HCT116 (cell line): ENCODE measurements around the gene DLG2. TPM values are rescaled to one million over a fixed set of nuclear protein-coding genes. Genes with fewer than 3 reads are reported as not detected.

Experiments used
- ATAC-seq: fragments of 200-7000 bp; cut with Tn5 transposase; 2 replicates; pipeline ENCODE4 v1.9.1; 2020; ENCODE audit warnings: mild to moderate bottlenecking, moderate library complexity
- BruUV-seq: library from RNA; stranded (reverse); fragments of 400-500 nt; replicated peaks from 2 replicates; lab custom pipeline; 2021; lab: Mats Ljungman, UMichigan
- CTCF ChIA-PET: fragments of 300-600 bp; sonication (Branson Sonifier 250); formaldehyde crosslinking; loops from one replicate; lab custom pipeline; 2021; ENCODE audit warnings: antibody characterized with exemption; lab: Charles Lee
- POLR2A ChIA-PET: fragments of 300-600, 350-600 bp; sonication (Branson Sonifier 250); formaldehyde crosslinking; loops from one replicate; lab custom pipeline; 2021; ENCODE audit warnings: antibody characterized with exemption; lab: Charles Lee
- RAD21 ChIA-PET, 2 experiments: fragments of 300-600 bp; sonication (Branson Sonifier 250); formaldehyde crosslinking; loops; one replicate each; lab custom pipeline; 2023; ENCODE audit warnings: low total read pairs in 2 of 2; ENCODE audit not compliant: uncharacterized antibody in 2 of 2, unreplicated experiment in 2 of 2, low non-redundant PET in 1 of 2; lab: Charles Lee
- DNase-seq: peaks from one replicate; pipeline ENCODE4 v3.0.0-alpha.2; 2010; ENCODE audit warnings: low read depth, low spot score
- H2AFZ ChIP-seq: fragments of 200-600 bp; shearing (Covaris generic), sonication (generic); 2 replicates; pipeline ENCODE4 v1.6.1; 2017; ENCODE audit warnings: low read depth, mixed run types, mixed read lengths, antibody characterized with exemption, low read length; ENCODE audit not compliant: poor library complexity, severe bottlenecking
- H3K27ac ChIP-seq: 2 replicates; pipeline ENCODE4 v1.5.1; 2012; ENCODE audit warnings: low read depth, low read length
- H3K27me3 ChIP-seq: fragments of 200-600 bp; sonication (generic); 2 replicates; pipeline ENCODE4 v1.6.1; 2016; ENCODE audit warnings: mixed run types, low read length, mixed read lengths; ENCODE audit not compliant: insufficient read depth
- H3K36me3 ChIP-seq, 2 experiments: fragments of 200-500 bp in 1 of 2; fragments of 200-600 bp in 1 of 2; sonication (Bioruptor generic) in 1 of 2; sonication (generic) in 1 of 2; 2 replicates each; pipeline versions ENCODE4 v1.5.1 to v1.6.1; 2014 to 2016; ENCODE audit warnings: low read length in 2 of 2, inconsistent platforms in 1 of 2, mixed read lengths in 1 of 2, mixed run types in 1 of 2; ENCODE audit not compliant: insufficient read depth in 2 of 2, control insufficient read depth in 1 of 2
- H3K4me1 ChIP-seq, 2 experiments: fragments of 200-600 bp in 1 of 2; sonication (generic) in 1 of 2; 2 replicates each; pipeline versions ENCODE4 v1.5.1 to v1.6.1; 2012 to 2017; ENCODE audit warnings: low read length in 2 of 2, inconsistent platforms in 1 of 2, mild to moderate bottlenecking in 1 of 2, mixed read lengths in 1 of 2, mixed run types in 1 of 2, moderate library complexity in 1 of 2; ENCODE audit not compliant: insufficient read depth in 2 of 2, control insufficient read depth in 1 of 2
- H3K4me2 ChIP-seq: fragments of 200-600 bp; sonication (generic); 2 replicates; pipeline ENCODE4 v1.6.1; 2017; ENCODE audit warnings: mixed run types, low read length, mixed read lengths
- H3K4me3 ChIP-seq, 2 experiments: fragments of 200-600 bp in 1 of 2; sonication (generic) in 1 of 2; replicated peaks in 1 of 2; 2 replicates each; pipeline ENCODE4 v1.5.1; 2011 to 2016; ENCODE audit warnings: low read length in 2 of 2, control low read depth in 1 of 2, low read depth in 1 of 2, mild to moderate bottlenecking in 1 of 2, mixed read lengths in 1 of 2, mixed run types in 1 of 2
- H3K79me2 ChIP-seq: fragments of 200-600 bp; sonication (generic); 2 replicates; pipeline ENCODE4 v1.6.1; 2017; ENCODE audit warnings: mild to moderate bottlenecking, mixed run types, low read length, moderate library complexity, mixed read lengths; ENCODE audit not compliant: insufficient read depth
- H3K9ac ChIP-seq: fragments of 200-600 bp; sonication (generic); 2 replicates; pipeline ENCODE4 v1.6.1; 2016; ENCODE audit warnings: low read length, mixed read lengths
- H3K9me2 ChIP-seq: fragments of 200-600 bp; sonication (generic), shearing (Covaris generic); 2 replicates; pipeline ENCODE4 v1.6.1; 2017; ENCODE audit warnings: mixed run types, mild to moderate bottlenecking, moderate library complexity; ENCODE audit not compliant: insufficient read depth
- H3K9me3 ChIP-seq, 2 experiments: fragments of 200-500 bp in 1 of 2; fragments of 200-600 bp in 1 of 2; sonication (Bioruptor generic) in 1 of 2; sonication (generic) in 1 of 2; 2 replicates each; pipeline ENCODE4 v1.6.1; 2014 to 2017; ENCODE audit warnings: low read length in 2 of 2, mixed read lengths in 2 of 2, inconsistent platforms in 1 of 2, low read depth in 1 of 2, mild to moderate bottlenecking in 1 of 2, mixed run types in 1 of 2, moderate library complexity in 1 of 2; ENCODE audit not compliant: control insufficient read depth in 1 of 2, insufficient read depth in 1 of 2
- H4K20me1 ChIP-seq: fragments of 200-600 bp; sonication (generic), shearing (Covaris generic); 2 replicates; pipeline ENCODE4 v1.6.1; 2017; ENCODE audit warnings: mixed run types, mild to moderate bottlenecking, moderate library complexity; ENCODE audit not compliant: insufficient read depth
- ATF3 ChIP-seq: IDR thresholded peaks from 2 replicates; pipeline ENCODE4 v1.6.1; 2012
- CBX3 ChIP-seq: IDR thresholded peaks from 2 replicates; pipeline ENCODE4 v1.6.1; 2012; ENCODE audit warnings: low read depth
- CEBPB ChIP-seq: IDR thresholded peaks from 2 replicates; pipeline ENCODE4 v1.6.1; 2012; ENCODE audit warnings: low read depth
- ELF1 ChIP-seq: IDR thresholded peaks from 2 replicates; pipeline ENCODE4 v1.6.1; 2012; ENCODE audit warnings: low read depth, borderline replicate concordance
- EZH2 ChIP-seq: fragments of 200-600 bp; sonication (generic); IDR thresholded peaks from 2 replicates; pipeline ENCODE4 v1.6.1; 2017; ENCODE audit warnings: antibody characterized with exemption, mixed run types
- EZH2phosphoT487 ChIP-seq: fragments of 200-600 bp; IDR thresholded peaks from 2 replicates; pipeline ENCODE4 v1.6.1; 2018; ENCODE audit warnings: antibody characterized with exemption, borderline replicate concordance
- FOSL1 ChIP-seq: IDR thresholded peaks from 2 replicates; pipeline ENCODE4 v1.6.1; 2012; ENCODE audit warnings: low read depth
- JUND ChIP-seq: IDR thresholded peaks from 2 replicates; pipeline ENCODE4 v1.6.1; 2012
- MAX ChIP-seq: IDR thresholded peaks from 2 replicates; pipeline ENCODE4 v1.6.1; 2012
- POLR2A ChIP-seq: IDR thresholded peaks from 2 replicates; pipeline ENCODE4 v1.7.0; 2011; ENCODE audit warnings: borderline replicate concordance; ENCODE audit not compliant: insufficient read depth, insufficient read length; ENCODE audit errors: extremely low read depth
- POLR2AphosphoS5 ChIP-seq: IDR thresholded peaks from 2 replicates; pipeline ENCODE4 v1.6.1; 2011; ENCODE audit warnings: mild to moderate bottlenecking, low read depth, low read length, moderate library complexity
- RAD21 ChIP-seq: IDR thresholded peaks from 2 replicates; pipeline ENCODE4 v1.6.1; 2012; ENCODE audit warnings: low read depth, mild to moderate bottlenecking
- SIN3A ChIP-seq: IDR thresholded peaks from 2 replicates; pipeline ENCODE4 v1.6.1; 2012; ENCODE audit warnings: low read depth
- SP1 ChIP-seq: IDR thresholded peaks from 2 replicates; pipeline ENCODE4 v1.6.1; 2012; ENCODE audit warnings: low read depth
- SRF ChIP-seq: IDR thresholded peaks from 2 replicates; pipeline ENCODE4 v1.6.1; 2012; ENCODE audit warnings: low read depth
- YY1 ChIP-seq: IDR thresholded peaks from 2 replicates; pipeline ENCODE4 v1.6.1; 2011; ENCODE audit warnings: low read length, low read depth, moderate library complexity, mild to moderate bottlenecking; ENCODE audit not compliant: insufficient replicate concordance; ENCODE audit errors: extremely low read depth
- ZNF274 ChIP-seq: fragments of 200-500 bp; sonication (Bioruptor generic); IDR thresholded peaks from 2 replicates; pipeline ENCODE4 v1.6.1; 2014; ENCODE audit warnings: mild to moderate bottlenecking, low read depth, low read length, inconsistent platforms
- intact Hi-C: fragments of 100-400 bp; cut with micrococcal nuclease; formaldehyde crosslinking; loops from 2 replicates; pipeline ENCODE4 v1.10.0; 2022
- total RNA-seq: library from RNA; stranded (reverse); gene quantifications from one replicate; pipeline ENCODE4 v1.2.1, GENCODE V29; 2021; ENCODE audit not compliant: unreplicated experiment
- TF ChIP-seq, protein P1 (sequence below), 3 experiments: fragments of 200-600 bp in 1 of 3; sonication (generic) in 1 of 3; IDR thresholded peaks in 2 of 3; conservative IDR thresholded peaks in 1 of 3; 2 replicates each; pipeline ENCODE4 v1.5.1; 2012 to 2017; ENCODE audit warnings: low read depth in 2 of 3, low read length in 2 of 3, antibody characterized with exemption in 1 of 3, borderline replicate concordance in 1 of 3, control low read depth in 1 of 3, mild to moderate bottlenecking in 1 of 3, mixed read lengths in 1 of 3, mixed run types in 1 of 3, moderate library complexity in 1 of 3; ENCODE audit not compliant: insufficient read depth in 1 of 3

Gene DLG2
- total RNA-seq, 1 experiment from 2014 or later: 2.4 TPM

DNA sequence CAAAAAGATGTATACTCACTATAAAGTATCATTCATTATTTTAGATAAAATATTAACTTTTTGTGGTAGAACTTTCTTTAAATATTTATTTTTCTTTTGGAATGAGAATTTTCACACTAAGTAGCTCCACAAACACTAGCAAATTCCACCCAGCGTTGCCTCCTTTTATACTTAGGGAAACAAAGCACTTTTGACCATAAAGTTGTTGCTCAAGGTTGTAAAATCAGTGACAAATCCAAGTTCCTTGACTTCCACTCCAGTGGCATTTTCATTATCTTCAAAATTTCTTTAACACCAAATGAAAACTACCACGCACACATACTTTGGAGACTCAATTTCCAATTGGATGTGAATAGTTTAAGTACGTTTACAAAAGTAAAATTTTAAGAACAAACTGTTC is 431.2 kb downstream of the DLG2 start:
- Histone ChIP-seq H3K4me3 (no peak overlapping the region), H3K4me2 (no peak overlapping the region), H4K20me1 (no peaks in the 10 kb centered on the region), H3K9me2 (no peaks in the 10 kb centered on the region), H3K9me3 (no peaks in the 10 kb centered on the region), H3K27me3 (no peaks in the 10 kb centered on the region), H3K9ac (no peak overlapping the region), H3K36me3 (no peaks in the 10 kb centered on the region), H3K4me1 (no peaks in the 10 kb centered on the region), H3K27ac (no peak overlapping the region), H2AFZ (no peak overlapping the region), H3K79me2 (no peaks in the 10 kb centered on the region)
- ATAC-seq (no peak), DNase-seq (no peak)
- no TSS peak for BruUV-seq
- ChIA-PET POLR2A (no interaction called here), CTCF (no interaction called here), RAD21 (no interaction called here)
- TF ChIP-seq CEBPB: no peak
- TF ChIP-seq SP1: no peak
- TF ChIP-seq ZNF274: no peak
- no peak for TF ChIP-seq RAD21
- no peak for TF ChIP-seq YY1
- TF ChIP-seq, protein P1, sequence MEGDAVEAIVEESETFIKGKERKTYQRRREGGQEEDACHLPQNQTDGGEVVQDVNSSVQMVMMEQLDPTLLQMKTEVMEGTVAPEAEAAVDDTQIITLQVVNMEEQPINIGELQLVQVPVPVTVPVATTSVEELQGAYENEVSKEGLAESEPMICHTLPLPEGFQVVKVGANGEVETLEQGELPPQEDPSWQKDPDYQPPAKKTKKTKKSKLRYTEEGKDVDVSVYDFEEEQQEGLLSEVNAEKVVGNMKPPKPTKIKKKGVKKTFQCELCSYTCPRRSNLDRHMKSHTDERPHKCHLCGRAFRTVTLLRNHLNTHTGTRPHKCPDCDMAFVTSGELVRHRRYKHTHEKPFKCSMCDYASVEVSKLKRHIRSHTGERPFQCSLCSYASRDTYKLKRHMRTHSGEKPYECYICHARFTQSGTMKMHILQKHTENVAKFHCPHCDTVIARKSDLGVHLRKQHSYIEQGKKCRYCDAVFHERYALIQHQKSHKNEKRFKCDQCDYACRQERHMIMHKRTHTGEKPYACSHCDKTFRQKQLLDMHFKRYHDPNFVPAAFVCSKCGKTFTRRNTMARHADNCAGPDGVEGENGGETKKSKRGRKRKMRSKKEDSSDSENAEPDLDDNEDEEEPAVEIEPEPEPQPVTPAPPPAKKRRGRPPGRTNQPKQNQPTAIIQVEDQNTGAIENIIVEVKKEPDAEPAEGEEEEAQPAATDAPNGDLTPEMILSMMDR (IDR thresholded peaks at IDR 0.05 in 2 of 3, conservative IDR thresholded peaks at IDR 0.05 in 1 of 3; ENCODE audit: borderline replicate concordance in 1 of 3, insufficient read depth in 1 of 3, low read depth in 2 of 3, low read length in 2 of 3): no peak
- no peak for TF ChIP-seq EZH2
- no peak for TF ChIP-seq SRF
- no peak for TF ChIP-seq POLR2A
- no peak for TF ChIP-seq ELF1
- no peak for TF ChIP-seq SIN3A
- no peak for TF ChIP-seq MAX
- no peak for TF ChIP-seq POLR2AphosphoS5
- no peak for TF ChIP-seq EZH2phosphoT487
- no peak for TF ChIP-seq FOSL1
- TF ChIP-seq ATF3: no peak
- TF ChIP-seq JUND: no peak
- no peak for TF ChIP-seq CBX3
- intact Hi-C loops: no loop called here
